GM10847 (cell line): ENCODE measurements around the gene ERGIC3.

Experiments used
- POLR2A ChIP-seq: IDR thresholded peaks from 2 replicates; pipeline ENCODE4 v1.6.1; 2011; ENCODE audit not compliant: insufficient read length; ENCODE audit errors: extremely low read depth

ERGIC3 gene

DNA sequence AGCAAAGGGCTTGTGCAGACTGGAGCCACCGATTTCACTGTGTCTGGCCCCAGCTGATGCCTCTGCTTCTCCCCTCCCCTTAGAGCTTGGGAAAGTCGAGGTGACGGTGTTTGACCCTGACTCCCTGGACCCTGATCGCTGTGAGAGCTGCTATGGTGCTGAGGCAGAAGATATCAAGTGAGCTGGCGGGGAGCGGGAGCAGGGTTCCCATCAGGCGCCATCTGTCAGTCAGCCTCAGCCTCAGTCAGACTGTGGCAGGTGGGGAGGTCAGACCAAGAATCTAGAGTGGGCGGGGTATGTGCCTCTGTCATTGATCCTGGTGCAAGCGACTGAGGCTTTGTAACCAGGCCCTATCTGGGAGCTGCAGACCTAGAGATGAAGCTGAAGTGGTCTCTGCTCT is 5.5 kb downstream of the ERGIC3 start:
- no peak for TF ChIP-seq POLR2A

DNA sequence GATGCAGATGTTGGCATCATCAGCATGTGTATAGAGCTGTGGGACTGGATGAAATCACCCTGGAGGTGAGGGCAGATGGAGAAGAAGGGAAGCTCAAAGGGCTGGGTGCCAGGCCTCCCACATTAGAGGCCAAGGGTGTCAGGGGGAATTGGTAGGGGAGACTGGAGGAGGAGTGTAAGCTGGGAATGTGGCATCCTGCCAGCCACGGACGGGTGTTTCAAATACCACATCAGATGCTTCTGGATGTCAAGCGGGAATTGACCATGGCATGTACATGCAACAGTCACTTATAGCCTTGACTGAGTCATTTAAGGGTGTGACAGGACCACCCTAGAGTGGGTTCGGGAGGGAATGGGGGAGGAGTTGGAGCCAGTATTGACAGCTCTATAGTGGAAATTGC is 9.6 kb downstream of the ERGIC3 start:
- TF ChIP-seq POLR2A = no peak

- no peak for TF ChIP-seq POLR2A
Measured at GRCh38 chr20:35552914-35553313, 11.0 kb downstream of the ERGIC3 start.

DNA sequence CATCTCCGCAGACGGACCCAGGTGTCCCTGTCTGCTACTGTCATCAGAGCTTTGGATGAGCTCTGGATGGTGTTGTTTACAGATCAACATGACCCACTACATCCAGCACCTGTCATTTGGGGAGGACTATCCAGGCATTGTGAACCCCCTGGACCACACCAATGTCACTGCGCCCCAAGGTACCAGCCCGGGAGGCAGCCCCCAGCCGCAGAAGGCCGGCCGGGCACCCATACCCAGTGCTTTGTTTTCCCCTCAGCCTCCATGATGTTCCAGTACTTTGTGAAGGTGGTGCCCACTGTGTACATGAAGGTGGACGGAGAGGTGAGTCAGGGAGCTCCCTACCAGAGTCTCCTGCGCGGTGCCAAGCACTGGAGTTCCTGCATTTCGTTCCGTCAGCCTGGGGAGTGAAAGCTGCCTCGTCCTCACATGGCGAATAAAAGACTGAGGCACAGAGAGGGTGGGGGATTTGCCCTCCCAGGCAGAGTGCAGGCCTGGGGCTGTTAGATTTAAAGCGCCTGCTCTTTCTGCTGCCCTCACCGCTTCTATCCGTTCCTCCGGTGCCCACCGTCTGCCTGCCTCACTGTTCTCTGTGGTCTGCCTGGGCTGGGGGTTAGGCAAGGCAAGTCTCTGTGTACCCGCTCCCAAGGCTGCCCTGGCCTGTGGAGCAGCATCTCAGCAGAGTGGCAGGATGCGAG is 14.2 kb downstream of the ERGIC3 start:
- TF ChIP-seq POLR2A = no peak

GRCh38 chr20:35556871-35557270 is 15.0 kb downstream of the ERGIC3 start:
- no peak for TF ChIP-seq POLR2A

- TF ChIP-seq POLR2A = no peak
Measured at GRCh38 chr20:35558451-35558850, 16.6 kb downstream of the ERGIC3 start.

DNA sequence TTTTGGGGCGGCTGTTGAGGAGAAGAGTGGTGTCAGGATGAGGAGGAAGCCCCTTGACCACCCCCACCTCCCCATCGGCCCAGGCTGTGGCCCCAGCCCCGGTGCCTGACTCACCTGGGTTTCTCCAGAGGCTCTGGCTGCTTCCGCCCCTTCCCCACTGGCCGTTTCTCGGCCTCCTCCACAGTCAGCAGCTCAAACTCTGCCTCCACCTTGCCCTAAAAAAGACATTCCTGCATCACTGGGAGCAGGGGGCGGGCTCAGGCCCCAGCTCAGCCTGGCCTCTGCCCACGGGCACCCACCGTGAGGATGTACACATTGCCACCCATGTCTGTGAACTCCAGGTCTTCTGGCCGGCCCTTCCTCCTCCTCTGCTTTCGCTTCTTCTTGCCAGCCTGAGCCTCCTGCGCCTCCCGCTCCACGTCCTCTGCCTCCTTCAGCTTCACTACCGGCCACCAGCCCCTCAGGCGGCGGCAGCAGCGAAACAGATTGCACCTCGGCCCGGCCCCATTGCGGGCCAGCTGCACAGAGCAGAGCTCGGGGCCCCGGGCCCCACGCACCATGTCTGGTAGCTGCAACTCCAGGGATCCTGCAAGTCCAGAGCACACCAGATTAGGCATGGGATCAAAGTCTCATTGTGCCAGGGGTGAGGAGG is 17.3 kb downstream of the ERGIC3 start:
- no peak for TF ChIP-seq POLR2A

- no peak for TF ChIP-seq POLR2A
Measured at GRCh38 chr20:35560105-35560511, 18.2 kb downstream of the ERGIC3 start.

DNA sequence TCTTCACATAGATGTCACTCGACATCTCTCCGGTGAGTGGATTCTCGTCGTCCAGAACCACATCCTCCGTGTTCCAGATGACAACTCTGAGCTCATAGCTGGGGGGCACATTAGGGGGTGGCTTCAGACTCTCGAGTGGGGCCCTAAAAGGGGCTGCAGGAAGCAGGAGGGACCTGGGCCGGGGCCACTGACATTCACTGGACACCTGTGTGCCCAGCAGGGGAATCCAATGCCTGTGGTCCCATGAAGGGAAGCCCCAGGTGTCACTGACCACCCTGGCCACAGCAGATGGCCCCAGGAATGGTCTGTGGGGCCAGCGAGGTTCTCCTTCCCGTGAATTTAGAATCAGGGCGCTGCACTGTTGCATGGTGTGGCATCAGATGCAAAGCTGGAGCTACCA is 18.7 kb downstream of the ERGIC3 start:
- no peak for TF ChIP-seq POLR2A

GRCh38 chr20:35561268-35561667 is 19.4 kb downstream of the ERGIC3 start:
- TF ChIP-seq POLR2A = no peak

DNA sequence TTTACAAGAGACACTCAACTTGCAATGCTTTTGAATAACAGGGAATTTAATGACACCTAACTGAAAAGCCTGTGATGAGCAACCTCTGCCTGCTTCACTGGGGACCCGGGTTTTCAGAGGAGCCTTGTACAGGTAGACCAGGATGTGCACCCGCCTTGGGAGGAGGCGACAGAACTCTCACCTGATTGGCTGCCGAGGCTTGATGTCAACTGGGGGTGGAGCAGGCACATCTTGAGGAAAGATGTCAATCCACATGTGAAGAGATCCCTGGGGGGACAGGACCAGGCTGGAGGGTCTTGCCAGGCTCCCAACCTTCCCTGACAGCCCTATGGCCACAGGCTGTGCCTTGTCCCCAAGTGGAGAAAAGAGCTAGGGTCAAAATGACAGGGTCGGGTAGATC is 19.8 kb downstream of the ERGIC3 start:
- no peak for TF ChIP-seq POLR2A

GRCh38 chr20:35562541-35563110 is 20.7 kb downstream of the ERGIC3 start:
- TF ChIP-seq POLR2A = no peak

GRCh38 chr20:35563834-35564233 is 22.0 kb downstream of the ERGIC3 start:
- TF ChIP-seq POLR2A = no peak

DNA sequence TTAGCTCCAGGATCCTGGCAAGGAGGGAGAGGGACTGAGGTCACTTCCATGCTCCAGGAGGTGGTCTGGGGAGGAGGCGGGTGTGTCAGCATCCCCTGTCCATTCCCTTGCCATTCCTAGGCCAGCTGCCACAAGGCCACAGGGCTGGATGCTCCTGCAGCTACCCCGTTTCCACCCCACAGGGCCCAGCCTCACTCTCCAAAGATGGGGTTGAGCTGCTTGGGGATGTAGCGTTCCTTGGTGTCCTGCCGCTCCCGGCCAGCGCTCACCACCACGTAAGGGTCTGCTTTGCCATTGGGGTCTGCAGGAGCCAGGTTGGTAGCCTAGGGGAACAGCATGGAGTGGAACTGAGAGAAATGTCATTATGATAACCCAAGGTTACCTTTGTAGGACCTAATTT is 23.0 kb downstream of the ERGIC3 start:
- TF ChIP-seq POLR2A = no peak

- no peak for TF ChIP-seq POLR2A
Measured at GRCh38 chr20:35568645-35569044, 26.8 kb downstream of the ERGIC3 start.

- TF ChIP-seq POLR2A = no peak
Measured at GRCh38 chr20:35571555-35571954, 29.7 kb downstream of the ERGIC3 start.
